Activated T-helper 17 cell treated with anti-CD3 and anti-CD28 coated beads, Interleukin-2, amount 50 U/mL, for 72 hours (primary cell): Measurements from ENCODE around the gene PRKACG. TPM values are rescaled to one million over a fixed set of nuclear protein-coding genes. Genes with fewer than 3 reads are reported as not detected.
"Not testable (repeated sequence)": the region's sequence is repeated elsewhere in the genome, so short reads cannot be mapped to it uniquely, and the experiment has no call there.

Source experiments
- ATAC-seq: fragments of 150-1000 bp; cut with Tn5 transposase; replicated peaks from 2 replicates; pipeline ENCODE4 v1.10.0; 2021; ENCODE audit warnings: mild to moderate bottlenecking, moderate library complexity
- H3K27ac Mint-ChIP-seq: one replicate; pipeline ENCODE4 v1.8.0; 2022; ENCODE audit warnings: mixed read lengths
- H3K27me3 Mint-ChIP-seq: one replicate; pipeline ENCODE4 v1.8.0; 2022; ENCODE audit warnings: mixed read lengths
- H3K36me3 Mint-ChIP-seq: one replicate; pipeline ENCODE4 v1.8.0; 2022; ENCODE audit warnings: low read depth, mild to moderate bottlenecking, mixed read lengths
- H3K4me1 Mint-ChIP-seq: one replicate; pipeline ENCODE4 v1.8.0; 2022; ENCODE audit warnings: mixed read lengths
- H3K4me3 Mint-ChIP-seq: one replicate; pipeline ENCODE4 v1.8.0; 2022; ENCODE audit warnings: mild to moderate bottlenecking, mixed read lengths
- H3K9me3 Mint-ChIP-seq: one replicate; pipeline ENCODE4 v1.8.0; 2022; ENCODE audit warnings: mixed read lengths
- total RNA-seq, 2 donors: library from RNA; stranded (reverse); gene quantifications; one replicate each; pipeline ENCODE4 v1.2.3, GENCODE V29; 2022

The PRKACG gene
- total RNA-seq, 2 donors from 2014 or later: not detected

DNA sequence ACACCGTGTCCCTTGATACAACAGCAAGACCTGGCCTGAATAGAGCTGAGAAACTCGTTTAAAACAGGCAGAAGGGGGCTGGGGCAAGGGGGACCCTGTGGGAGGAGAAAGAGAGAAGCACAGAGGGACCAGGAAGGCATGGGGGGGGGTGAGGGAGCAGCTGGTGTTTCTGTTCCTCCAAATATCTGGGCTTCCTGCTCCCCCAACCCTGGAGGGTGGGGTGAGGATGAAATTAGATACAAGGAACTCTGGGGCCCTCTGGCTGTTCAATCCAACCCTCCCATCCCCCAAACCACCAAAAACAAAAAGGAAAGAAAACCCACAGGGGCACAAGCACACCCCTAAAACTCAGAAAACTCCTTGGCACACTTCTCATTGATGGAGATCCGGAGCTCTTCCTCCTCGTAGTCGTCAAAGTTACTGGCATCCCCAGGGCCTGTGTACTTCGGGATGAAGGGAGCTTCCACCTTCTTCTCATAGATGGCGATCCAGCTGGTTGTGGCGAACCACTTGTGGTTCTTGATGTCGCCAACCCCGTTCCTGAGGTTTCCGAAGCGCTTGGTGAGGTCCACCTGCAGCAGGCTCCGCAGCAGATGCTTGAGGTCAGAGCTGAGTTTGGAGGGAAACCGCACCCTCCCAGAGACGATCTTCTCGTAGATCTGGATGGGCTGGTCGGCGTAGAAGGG lies 1.1 kb downstream of the PRKACG start:
- Mint-ChIP-seq H3K27me3 (peaks cover 13% of the 10 kb centered on the region), H3K4me1 (no peaks in the 10 kb centered on the region), H3K9me3 (no peaks in the 10 kb centered on the region), H3K4me3 (no peak overlapping the region), H3K27ac (no peak overlapping the region), H3K36me3 (no peaks in the 10 kb centered on the region)
- ATAC-seq: no peak

GRCh38 chr9:69009708-69010107 lies 4.2 kb downstream of the PRKACG start:
- Mint-ChIP-seq H3K9me3 (no peaks in the 10 kb centered on the region), H3K4me3 (no peak overlapping the region), H3K36me3 (no peaks in the 10 kb centered on the region), H3K27ac (no peak overlapping the region), H3K27me3 (peaks cover 14% of the 10 kb centered on the region), H3K4me1 (no peaks in the 10 kb centered on the region)
- ATAC-seq: no peak

GRCh38 chr9:69004836-69005235 lies 9.1 kb downstream of the PRKACG start:
- Mint-ChIP-seq H3K9me3 (no peaks in the 10 kb centered on the region), H3K36me3 (no peaks in the 10 kb centered on the region), H3K27ac (no peak overlapping the region), H3K27me3 (peaks cover 7% of the 10 kb centered on the region), H3K4me3 (no peak overlapping the region), H3K4me1 (no peaks in the 10 kb centered on the region)
- no peak for ATAC-seq

- no peak for ATAC-seq
- Mint-ChIP-seq H3K36me3 (no peaks in the 10 kb centered on the region), H3K27me3 (peaks cover 7% of the 10 kb centered on the region), H3K27ac (no peak overlapping the region), H3K4me3 (no peak overlapping the region), H3K4me1 (no peaks in the 10 kb centered on the region), H3K9me3 (no peaks in the 10 kb centered on the region)
Observed at GRCh38 chr9:69003051-69003450, 10.9 kb downstream of the PRKACG start.

GRCh38 chr9:69001921-69002320 lies 12.0 kb downstream of the PRKACG start:
- Mint-ChIP-seq H3K4me3 (no peak overlapping the region), H3K9me3 (no peaks in the 10 kb centered on the region), H3K4me1 (no peaks in the 10 kb centered on the region), H3K27ac (no peak overlapping the region), H3K36me3 (no peaks in the 10 kb centered on the region), H3K27me3 (peaks cover 4% of the 10 kb centered on the region)
- no peak for ATAC-seq

DNA sequence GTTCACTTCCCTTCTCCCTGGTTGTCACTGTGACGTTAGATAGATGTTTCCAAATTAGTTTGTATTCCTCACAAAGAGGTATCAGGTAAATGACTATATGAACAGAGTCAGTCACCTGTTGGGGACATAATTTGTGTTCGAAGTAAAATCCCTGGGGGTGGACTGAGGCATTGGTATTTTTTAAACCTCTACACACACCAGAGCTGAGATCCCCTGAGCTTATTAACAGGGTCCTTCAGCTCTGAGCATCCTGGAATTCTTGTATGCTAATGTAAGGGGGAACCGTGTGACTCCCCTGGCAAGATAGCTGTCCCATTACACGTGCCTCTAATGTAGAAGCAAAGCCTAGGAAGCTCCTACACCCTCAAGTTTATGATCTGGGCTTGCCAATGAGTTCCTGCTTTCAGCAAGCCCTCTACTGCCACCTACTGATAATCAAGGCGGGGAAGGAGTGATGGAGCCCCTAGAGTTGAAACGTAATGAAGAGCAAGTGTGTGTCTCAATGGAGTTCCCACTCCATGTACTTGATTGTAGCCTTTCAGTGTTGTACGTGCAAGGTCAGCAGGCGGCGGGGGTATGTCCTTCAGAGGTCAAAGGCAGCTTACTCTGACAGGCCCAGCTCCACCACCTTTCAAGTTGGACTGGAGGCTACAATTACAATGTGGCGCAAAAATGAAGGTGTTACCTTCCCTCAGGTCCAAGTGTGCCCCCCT lies 14.4 kb downstream of the PRKACG start:
- Mint-ChIP-seq H3K4me3 (no peak overlapping the region), H3K36me3 (no peaks in the 10 kb centered on the region), H3K27me3 (peaks cover 4% of the 10 kb centered on the region), H3K9me3 (no peaks in the 10 kb centered on the region), H3K4me1 (no peaks in the 10 kb centered on the region), H3K27ac (peak overlapping the region; percentile 20)
- ATAC-seq: peak; percentile 87

GRCh38 chr9:68998812-68999211 lies 15.1 kb downstream of the PRKACG start:
- Mint-ChIP-seq H3K36me3 (no peaks in the 10 kb centered on the region), H3K4me3 (no peak overlapping the region), H3K9me3 (no peaks in the 10 kb centered on the region), H3K27me3 (peaks cover 4% of the 10 kb centered on the region), H3K4me1 (no peaks in the 10 kb centered on the region), H3K27ac (no peak overlapping the region)
- no peak for ATAC-seq

DNA sequence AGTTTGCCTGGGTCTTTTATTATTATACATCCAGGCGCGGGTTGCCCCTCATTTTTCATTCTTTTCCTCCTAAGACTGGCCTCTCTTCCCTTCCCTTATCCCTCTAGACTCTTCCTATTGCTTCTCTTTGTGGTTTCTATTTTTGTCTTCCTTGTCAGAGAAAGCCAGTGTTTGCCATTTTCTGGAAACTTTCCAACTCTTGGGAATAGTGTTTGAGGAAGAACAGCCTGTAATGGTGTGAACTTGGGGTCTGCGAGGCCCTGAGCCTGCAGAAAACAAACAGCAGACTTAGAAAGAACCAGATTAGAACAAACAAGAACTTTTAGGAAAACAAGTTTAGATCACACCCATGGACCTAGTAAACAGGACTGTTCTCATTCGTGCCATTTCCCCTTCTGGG lies 15.5 kb downstream of the PRKACG start:
- no peak for ATAC-seq
- Mint-ChIP-seq H3K27ac (peak overlapping the region; percentile 36), H3K36me3 (no peaks in the 10 kb centered on the region), H3K4me3 (no peak overlapping the region), H3K4me1 (no peaks in the 10 kb centered on the region), H3K9me3 (no peaks in the 10 kb centered on the region), H3K27me3 (peaks cover 4% of the 10 kb centered on the region)

DNA sequence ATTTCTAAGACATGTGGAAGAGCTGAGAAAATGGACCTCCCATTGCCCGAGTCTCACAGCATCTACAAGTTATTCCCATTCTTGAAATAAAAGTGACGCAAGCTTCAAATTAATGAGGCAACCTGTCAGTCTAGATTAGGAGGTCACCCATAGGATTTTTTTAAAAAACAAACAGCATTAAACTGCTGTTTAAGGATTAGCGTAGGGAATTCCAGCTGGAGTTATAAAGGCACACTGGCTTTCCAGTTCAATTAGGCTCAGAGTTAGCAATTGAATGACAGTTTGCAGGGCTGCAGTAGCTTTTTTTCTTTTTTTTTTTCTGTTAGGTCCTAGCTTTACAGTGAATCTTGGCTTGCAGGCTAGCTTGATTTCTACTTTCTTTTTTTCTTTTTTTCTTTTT lies 16.2 kb downstream of the PRKACG start:
- ATAC-seq: no peak
- Mint-ChIP-seq H3K4me3 (no peak overlapping the region), H3K9me3 (no peaks in the 10 kb centered on the region), H3K36me3 (no peaks in the 10 kb centered on the region), H3K4me1 (no peaks in the 10 kb centered on the region), H3K27me3 (no peaks in the 10 kb centered on the region), H3K27ac (no peak overlapping the region)

DNA sequence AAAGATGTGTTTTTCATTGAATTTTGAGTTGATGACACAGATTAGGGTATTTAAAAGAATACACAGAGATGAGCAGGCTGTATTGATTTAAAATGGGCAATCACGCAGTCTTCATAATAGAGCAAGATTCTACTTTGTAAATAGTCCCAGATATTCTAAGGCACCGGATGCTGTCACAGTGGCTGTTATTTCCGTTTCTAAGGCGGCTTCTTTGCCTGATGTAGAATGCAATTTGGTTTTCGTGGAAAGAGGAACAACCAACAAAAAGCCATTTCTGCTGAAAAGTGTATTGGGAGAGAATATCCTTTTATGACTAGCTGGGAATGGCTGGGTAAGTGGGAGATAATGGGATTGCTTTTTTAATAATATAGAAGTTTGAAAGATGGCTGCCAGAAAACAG lies 17.5 kb downstream of the PRKACG start:
- ATAC-seq: no peak
- Mint-ChIP-seq H3K9me3 (no peaks in the 10 kb centered on the region), H3K36me3 (no peaks in the 10 kb centered on the region), H3K4me3 (peak overlapping the region; percentile 25), H3K27me3 (no peaks in the 10 kb centered on the region), H3K4me1 (no peaks in the 10 kb centered on the region), H3K27ac (peak overlapping the region; percentile 34)

- no peaks in the 10 kb centered on the region for H3K27me3 Mint-ChIP-seq
Observed at GRCh38 chr9:68995776-68996175, 18.1 kb downstream of the PRKACG start.

GRCh38 chr9:68991457-68991856 lies 22.5 kb downstream of the PRKACG start:
- no peaks in the 10 kb centered on the region for H3K9me3 Mint-ChIP-seq
- no peak overlapping the region for H3K4me3 Mint-ChIP-seq
- ATAC-seq: no peak
- no peaks in the 10 kb centered on the region for H3K36me3 Mint-ChIP-seq
- no peaks in the 10 kb centered on the region for H3K4me1 Mint-ChIP-seq
- no peaks in the 10 kb centered on the region for H3K27me3 Mint-ChIP-seq
- no peak overlapping the region for H3K27ac Mint-ChIP-seq

More at GRCh38 chr9:68995776-68996175, 18.1 kb downstream of the PRKACG start:
- H3K27ac Mint-ChIP-seq: peak overlapping the region; percentile 34
- no peaks in the 10 kb centered on the region for H3K36me3 Mint-ChIP-seq
- no peaks in the 10 kb centered on the region for H3K9me3 Mint-ChIP-seq
- H3K4me3 Mint-ChIP-seq: no peak overlapping the region
- no peaks in the 10 kb centered on the region for H3K4me1 Mint-ChIP-seq
- ATAC-seq: no peak

DNA sequence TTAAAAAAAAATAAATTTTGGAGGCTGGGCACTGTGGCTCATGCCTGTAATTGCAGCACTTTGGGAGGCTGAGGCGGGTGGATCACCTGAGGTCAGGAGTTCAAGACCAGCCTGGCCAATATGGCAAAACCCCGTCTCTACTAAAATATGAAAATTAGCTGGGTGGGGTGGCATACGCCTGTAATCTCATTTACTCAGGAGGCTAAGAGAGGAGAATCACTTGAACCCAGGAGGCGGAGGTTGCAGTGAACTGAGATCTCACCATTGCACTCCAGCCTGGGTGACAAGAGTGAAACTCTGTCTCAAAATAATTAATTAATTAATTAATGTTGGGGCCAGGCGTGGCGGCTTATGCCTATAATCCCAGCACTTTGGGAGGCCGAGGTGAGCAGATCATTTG lies 27.0 kb downstream of the PRKACG start:
- H3K4me3 Mint-ChIP-seq, H3K27ac Mint-ChIP-seq, H3K36me3 Mint-ChIP-seq, H3K4me1 Mint-ChIP-seq, ATAC-seq, H3K9me3 Mint-ChIP-seq, H3K27me3 Mint-ChIP-seq: not testable (repeated sequence)

DNA sequence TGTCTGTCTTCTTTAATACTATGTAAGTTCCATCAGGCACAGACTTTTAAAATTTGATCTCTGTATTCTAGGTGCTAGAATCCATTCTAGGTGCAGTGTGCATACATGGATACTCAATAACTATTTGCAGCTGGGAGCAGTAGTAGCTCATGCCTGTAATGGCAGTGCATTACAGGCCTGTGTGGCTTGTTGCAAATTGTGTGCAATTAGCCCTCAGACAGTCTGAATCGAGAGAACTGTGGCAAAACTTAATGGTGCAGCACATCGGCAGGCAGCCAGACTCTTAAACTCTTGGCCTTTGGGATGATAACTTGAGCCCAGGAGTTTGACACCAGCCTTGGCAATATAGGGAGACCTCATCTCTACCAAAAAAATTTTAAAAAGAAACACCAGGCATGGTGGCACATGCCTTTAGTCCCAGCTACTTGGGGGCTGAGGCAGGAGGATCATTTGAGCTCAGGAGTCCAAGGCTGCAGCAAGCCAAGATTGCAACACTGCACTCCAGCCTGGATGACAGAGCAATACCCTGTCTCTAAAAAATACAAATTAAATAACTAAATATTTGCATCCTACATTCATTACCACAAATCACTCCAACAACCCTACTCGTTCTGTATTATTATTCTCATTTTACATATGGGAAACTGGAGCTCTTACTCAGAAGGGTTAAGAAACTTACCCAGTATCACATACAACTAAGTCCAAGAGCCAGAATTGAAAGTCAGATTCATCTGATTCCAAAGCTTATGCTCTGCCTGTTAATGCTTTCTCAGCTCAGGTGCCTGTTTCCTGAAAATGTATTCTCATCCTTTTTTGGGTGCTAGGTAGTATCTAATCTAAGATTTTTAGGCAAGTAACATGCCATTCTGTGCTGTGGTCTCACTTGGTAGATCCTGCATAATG lies 30.1 kb downstream of the PRKACG start:
- Mint-ChIP-seq H3K9me3 (no peaks in the 10 kb centered on the region), H3K36me3 (no peaks in the 10 kb centered on the region), H3K27ac (no peak overlapping the region), H3K4me3 (no peak overlapping the region), H3K4me1 (peaks cover 6% of the 10 kb centered on the region), H3K27me3 (no peaks in the 10 kb centered on the region)
- ATAC-seq: peak; percentile 54
